Pancreas (tissue), 10 donors: ENCODE results near the gene RBM7. TPM values are rescaled to one million over a fixed set of nuclear protein-coding genes. Genes with fewer than 3 reads are reported as not detected.

Experiments used
- ATAC-seq, 4 donors: fragments of 200-7000 bp; cut with Tn5 transposase; one replicate each; pipeline versions ENCODE4 v1.8.0 to v1.9.1; 2020; ENCODE audit warnings: mild to moderate bottlenecking in 4 of 4, moderate library complexity in 4 of 4
- DNase-seq, 6 donors: peaks; one replicate each; pipeline ENCODE4 v3.0.0-alpha.2; 2020
- FAIRE-seq: peaks from 2 replicates; lab custom pipeline; 2012; peaks lifted over from hg19 to GRCh38; lab: Jason Lieb, UNC
- H3K27ac ChIP-seq, 4 donors: fragments of 200-600 bp; sonication (generic); 1 replicate in 3 of 4; 2 replicates in 1 of 4; pipeline versions ENCODE4 v1.5.0 to v1.8.0; 2020
- H3K27me3 ChIP-seq, 4 donors: fragments of 200-600 bp; one replicate each; pipeline ENCODE4 v1.8.0; 2021
- H3K36me3 ChIP-seq, 3 donors: fragments of 200-600 bp; sonication (generic) in 1 of 3; one replicate each; pipeline versions ENCODE4 v1.5.0 to v1.8.0; 2020 to 2021
- H3K4me1 ChIP-seq, 3 donors: fragments of 200-600 bp; one replicate each; pipeline ENCODE4 v1.8.0; 2021
- H3K4me3 ChIP-seq, 4 donors: fragments of 200-600 bp; sonication (generic) in 2 of 4; one replicate each; pipeline versions ENCODE4 v1.5.0 to v1.8.0; 2020 to 2021
- H3K9me3 ChIP-seq, 4 donors: fragments of 200-600 bp; one replicate each; pipeline ENCODE4 v1.8.0; 2021
- CTCF ChIP-seq, 4 donors: fragments of 200-600 bp; sonication (generic) in 3 of 4; IDR thresholded peaks; one replicate each; pipeline versions ENCODE4 v1.5.0 to v1.8.0; 2021; ENCODE audit warnings: antibody characterized with exemption in 4 of 4
- WGBS, 2 donors: extraction: QIAGEN DNeasy Blood & Tissue Kit; methylation state at CpG; one replicate each; pipeline ENCODE4 v1.1.7; 2013; 5-methylcytosine and 5-hydroxymethylcytosine counted together
- intact Hi-C, 3 donors: fragments of 100-400 bp; cut with DNase I; formaldehyde crosslinking; loops; one replicate each; pipeline versions ENCODE4 v1.11.1 to v1.14.2; 2022
- polyA plus RNA-seq, 2 donors: library from polyadenylated mRNA; stranded (reverse); fragments of 200-250 nt; gene quantifications; one replicate each; pipeline ENCODE4 v1.2.3, GENCODE V29; 2013
- total RNA-seq, 6 donors: library from RNA; stranded (reverse); fragmentation: NEBNext Ultra II Directional in 4 of 6; extraction: Animal tissue kit (Norgen Biotek cat#: 25700) in 4 of 6; gene quantifications; one replicate each; pipeline versions ENCODE4 v1.2.1 to v1.2.4, GENCODE V29; 2021 to 2023
- donor health status: healthy with polysubstance abuse.
- donor health status: DM: no; HTN: no; CAD: no; lungs with moderate emphysema.
- donor health status: DM: no; HTN: no; CAD: no.
- donor health status: control.
- donor health status: control.
- donor health status: Bipolar disorder and iron deficiency.
- donor health status: DM: yes; HTN: yes; CAD: no.
- donor health status: DM: no; HTN: no; CAD: no.
- donor health status: DM: no; HTN: no; CAD: no.
- donor health status: DM: yes; HTN: yes; CAD: no.

RBM7 gene
- total and polyA plus RNA-seq, 8 donors = 3.8 to 16.4 (median 10.3) TPM

DNA sequence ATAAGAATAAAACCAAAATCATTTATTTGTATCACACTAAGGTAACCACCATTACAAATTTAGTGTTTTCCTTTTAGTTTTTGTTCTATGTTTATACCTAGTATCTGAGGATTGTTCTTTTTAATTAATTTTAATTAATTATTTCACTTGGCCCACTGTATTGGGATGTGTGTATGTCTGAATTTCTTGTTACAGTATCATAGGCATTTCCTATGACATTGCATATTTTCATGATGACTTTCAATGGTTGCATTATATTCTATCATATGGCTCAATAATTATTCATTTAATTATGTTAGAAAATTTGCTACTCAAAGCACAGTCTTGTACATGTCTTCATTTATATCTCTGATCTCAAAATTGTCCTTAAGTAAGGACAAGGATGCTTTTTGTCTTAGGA, 41.1 kb upstream of the RBM7 start:
- no peaks in the 10 kb centered on the region for H3K9me3 ChIP-seq
- ATAC-seq (no peak), FAIRE-seq (peak; percentile 49), DNase-seq (no peak)
- no peaks in the 10 kb centered on the region for H3K4me1 ChIP-seq
- no peak for TF ChIP-seq CTCF (IDR thresholded peaks at IDR 0.05)
- H3K27me3 ChIP-seq = no peaks in the 10 kb centered on the region
- H3K27ac ChIP-seq = no peak overlapping the region
- no peak overlapping the region for H3K4me3 ChIP-seq
- H3K36me3 ChIP-seq = no peaks in the 10 kb centered on the region
- intact Hi-C loops = no loop called here

GRCh38 chr11:114362326-114362725, 38.1 kb upstream of the RBM7 start:
- intact Hi-C loops = no loop called here
- FAIRE-seq = no peak
- no peaks in the 10 kb centered on the region for H3K4me1 ChIP-seq
- H3K4me3 ChIP-seq = no peak overlapping the region
- ATAC-seq = no peak
- no peak for TF ChIP-seq CTCF (IDR thresholded peaks at IDR 0.05)
- no peaks in the 10 kb centered on the region for H3K27me3 ChIP-seq
- H3K27ac ChIP-seq = no peak overlapping the region
- H3K36me3 ChIP-seq = no peaks in the 10 kb centered on the region
- H3K9me3 ChIP-seq = no peaks in the 10 kb centered on the region
- 70 to 82% methylated on average over 4 of the region's 4 CpGs for WGBS, 2 donors
- DNase-seq = no peak

- H3K9me3 ChIP-seq = no peaks in the 10 kb centered on the region
- DNase-seq = no peak
- 41 to 48% methylated on average over 3 of the region's 3 CpGs for WGBS, 2 donors
- H3K36me3 ChIP-seq = no peaks in the 10 kb centered on the region
- no peak overlapping the region for H3K27ac ChIP-seq
- intact Hi-C loops = no loop called here
- TF ChIP-seq CTCF (IDR thresholded peaks at IDR 0.05) = no peak
- no peak overlapping the region for H3K4me3 ChIP-seq
- no peak for FAIRE-seq
- H3K4me1 ChIP-seq = no peaks in the 10 kb centered on the region
- ATAC-seq = no peak
- H3K27me3 ChIP-seq = peaks cover 0 to 2% (median 0%) of the 10 kb centered on the region in 4 donors
Measured at GRCh38 chr11:114362958-114363357, 37.5 kb upstream of the RBM7 start.

DNA sequence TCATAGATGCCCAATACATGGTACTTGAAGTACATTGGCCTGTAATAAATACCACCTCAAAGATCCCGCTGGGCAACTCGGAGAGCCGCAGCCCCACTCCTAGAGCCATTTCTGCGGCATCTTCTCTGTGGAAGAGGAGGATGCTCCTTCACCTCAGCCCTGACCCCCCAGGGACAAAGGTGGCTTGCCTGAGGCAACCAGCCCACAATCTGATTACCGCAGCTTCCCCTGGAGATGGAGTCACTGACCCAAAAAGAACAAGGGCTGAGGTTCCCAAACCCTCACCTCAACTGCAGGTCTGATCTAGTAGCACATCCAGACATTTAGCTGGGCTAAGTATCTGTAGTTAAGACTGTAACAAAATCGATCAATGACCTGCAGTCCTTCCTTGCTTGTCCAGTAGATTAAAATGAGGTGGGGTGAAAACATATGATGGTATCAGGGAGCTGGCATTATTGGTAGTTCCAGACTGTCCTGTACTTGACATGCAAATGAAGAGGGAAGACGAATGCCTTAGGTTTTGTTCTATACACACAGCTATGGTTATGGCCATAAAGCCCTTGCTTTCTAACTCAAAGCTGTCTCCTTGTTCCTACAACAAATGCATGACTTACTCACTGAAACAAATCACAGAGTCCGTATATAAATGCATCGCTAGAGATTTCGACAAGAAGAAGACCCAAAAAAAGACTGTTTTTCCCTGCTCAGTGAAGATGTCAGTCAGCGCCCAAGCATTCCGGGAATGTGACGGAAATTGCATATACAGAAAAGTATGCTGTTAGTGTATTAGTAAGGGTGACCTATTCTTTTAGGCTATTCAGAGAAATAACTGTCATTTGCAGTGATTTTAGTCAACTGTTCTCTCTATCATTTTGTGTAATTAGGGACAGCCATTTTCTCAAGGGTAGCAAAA, 33.9 kb upstream of the RBM7 start:
- 73 to 77% methylated on average over 13 of the region's 13 CpGs for WGBS, 2 donors
- no peak overlapping the region for H3K27ac ChIP-seq
- no peaks in the 10 kb centered on the region for H3K4me1 ChIP-seq
- no peak overlapping the region for H3K4me3 ChIP-seq
- H3K36me3 ChIP-seq = no peaks in the 10 kb centered on the region
- FAIRE-seq (no peak), ATAC-seq (no peak), DNase-seq (no peak)
- no peak for TF ChIP-seq CTCF (IDR thresholded peaks at IDR 0.05)
- no peaks in the 10 kb centered on the region for H3K9me3 ChIP-seq
- intact Hi-C loops = no loop called here
- H3K27me3 ChIP-seq = peaks cover 0 to 7% (median 1%) of the 10 kb centered on the region in 4 donors
